ENCODE data around the gene SELENOW.

SELENOW gene

GRCh38 chr19:47778049-47778953 lies at the start of gene SELENOW:
TSS of gene SELENOW (plus strand) at chr19:47778703. CDS start at chr19:47778786, 83 bp downstream.
- peak; percentile 68 to 88 for DNase-seq
- intact Hi-C loops (cut with DNase I; ENCODE audit: low total_unique reads), result no loop called here
- TF ChIP-seq CTCF (IDR thresholded peaks at IDR 0.05), result no peak
- H3K9me3 ChIP-seq, result no peaks in the 10 kb centered on the region
- peaks cover 16 to 24% (median 22%) of the 10 kb centered on the region in 3 donors for H3K36me3 ChIP-seq
- H3K4me1 ChIP-seq, result peaks cover 0 to 47% (median 37%) of the 10 kb centered on the region in 4 donors
- peak within 1 kb of the TSS; percentile 85 to 99 for H3K4me3 ChIP-seq
- H3K27ac ChIP-seq, result peak within 1 kb of the TSS; percentile 96 to 100
- H3K27me3 ChIP-seq, result no peaks in the 10 kb centered on the region

GRCh38 chr19:47729468-47729798 lies 49.1 kb upstream of the SELENOW start:
- Histone ChIP-seq H3K27ac (peak overlapping the region; percentile 91), H3K36me3 (peaks cover 40 to 64% (median 50%) of the 10 kb centered on the region in 3 donors), H3K4me3 (peak overlapping the region; percentile 47 to 52), H3K4me1 (peaks cover 0 to 75% (median 41%) of the 10 kb centered on the region in 4 donors), H3K27me3 (no peaks in the 10 kb centered on the region), H3K9me3 (no peaks in the 10 kb centered on the region)
- no peak for TF ChIP-seq CTCF (IDR thresholded peaks at IDR 0.05)
- DNase-seq, result peak; percentile 81 to 95
- intact Hi-C loops (cut with DNase I; ENCODE audit: low total_unique reads), result no loop called here

- H3K36me3 ChIP-seq, result peaks cover 41 to 68% (median 55%) of the 10 kb centered on the region in 3 donors
- peaks cover 0 to 70% (median 39%) of the 10 kb centered on the region in 4 donors for H3K4me1 ChIP-seq
- peak; percentile 69 to 88 for DNase-seq
- peak overlapping the region; percentile 91 for H3K27ac ChIP-seq
- H3K9me3 ChIP-seq, result no peaks in the 10 kb centered on the region
- H3K4me3 ChIP-seq, result peak overlapping the region; percentile 47 to 52
- intact Hi-C loops (cut with DNase I; ENCODE audit: low total_unique reads), result no loop called here
- H3K27me3 ChIP-seq, result no peaks in the 10 kb centered on the region
- TF ChIP-seq CTCF (IDR thresholded peaks at IDR 0.05), result no peak
These were observed 48.5 kb upstream of the SELENOW start for GRCh38 chr19:47729799-47730520.

- H3K27me3 ChIP-seq, result no peaks in the 10 kb centered on the region
- intact Hi-C loops (cut with DNase I; ENCODE audit: low total_unique reads), result no loop called here
- H3K4me1 ChIP-seq, result peaks cover 0 to 65% (median 39%) of the 10 kb centered on the region in 4 donors
- no peaks in the 10 kb centered on the region for H3K9me3 ChIP-seq
- no peak for TF ChIP-seq CTCF (IDR thresholded peaks at IDR 0.05)
- H3K36me3 ChIP-seq, result peaks cover 44 to 68% (median 57%) of the 10 kb centered on the region in 3 donors
- peak overlapping the region; percentile 91 for H3K27ac ChIP-seq
- no peak for DNase-seq
- H3K4me3 ChIP-seq, result no peak overlapping the region
These were observed 48.0 kb upstream of the SELENOW start for GRCh38 chr19:47730521-47730889.

GRCh38 chr19:47730910-47731309 lies 47.6 kb upstream of the SELENOW start:
- Histone ChIP-seq H3K4me1 (peaks cover 0 to 61% (median 38%) of the 10 kb centered on the region in 4 donors), H3K4me3 (no peak overlapping the region), H3K9me3 (no peaks in the 10 kb centered on the region), H3K27me3 (no peaks in the 10 kb centered on the region), H3K36me3 (peaks cover 44 to 68% (median 57%) of the 10 kb centered on the region in 3 donors), H3K27ac (peak overlapping the region; percentile 91)
- DNase-seq, result no peak
- TF ChIP-seq CTCF (IDR thresholded peaks at IDR 0.05), result no peak
- intact Hi-C loops (cut with DNase I; ENCODE audit: low total_unique reads), result no loop called here

Measured in tibial artery (tissue), 4 donors.